ENCODE data around the gene NRIP2.

- no peak for TF ChIP-seq POLR2A (IDR thresholded peaks at IDR 0.05)
- no peak for TF ChIP-seq CTCF (IDR thresholded peaks at IDR 0.05)
These were observed 23.0 kb downstream of the NRIP2 start for GRCh38 chr12:2811801-2812200.
